PFSK-1 (cell line): ENCODE data around the gene RAB19.

Experiments
- FOXP2 ChIP-seq: optimal IDR thresholded peaks from 2 replicates; pipeline ENCODE3; 2011; ENCODE audit warnings: borderline replicate concordance, control low read depth, inconsistent platforms; ENCODE audit not compliant: insufficient read depth; ENCODE audit errors: extremely low read length, extremely low read depth
- POLR2AphosphoS5 ChIP-seq: IDR thresholded peaks from 2 replicates; pipeline ENCODE4 v1.6.1; 2012; ENCODE audit warnings: low read depth, mild to moderate bottlenecking, control low read depth, low read length, moderate library complexity
- SIN3A ChIP-seq: IDR thresholded peaks from 2 replicates; pipeline ENCODE4 v1.6.1; 2012; ENCODE audit warnings: mild to moderate bottlenecking, low read length, moderate library complexity, borderline replicate concordance; ENCODE audit not compliant: insufficient read depth
- TAF1 ChIP-seq: IDR thresholded peaks from 2 replicates; pipeline ENCODE4 v1.6.1; 2012; ENCODE audit warnings: low read length, control low read depth, borderline replicate concordance; ENCODE audit not compliant: insufficient read depth
- TF ChIP-seq, protein P1 (sequence below), 2 experiments: IDR thresholded peaks; 2 replicates each; pipeline versions ENCODE4 v1.6.1 to v1.8.0; 2011 to 2012; ENCODE audit warnings: low read depth in 2 of 2, low read length in 2 of 2, control low read depth in 1 of 2, inconsistent platforms in 1 of 2, mild to moderate bottlenecking in 1 of 2, moderate library complexity in 1 of 2; ENCODE audit not compliant: insufficient read depth in 1 of 2

GRCh38 chr7:140448781-140449480 is 45.1 kb downstream of the RAB19 start:
- TF ChIP-seq POLR2AphosphoS5: no peak
- no peak for TF ChIP-seq TAF1
- TF ChIP-seq, protein P1, sequence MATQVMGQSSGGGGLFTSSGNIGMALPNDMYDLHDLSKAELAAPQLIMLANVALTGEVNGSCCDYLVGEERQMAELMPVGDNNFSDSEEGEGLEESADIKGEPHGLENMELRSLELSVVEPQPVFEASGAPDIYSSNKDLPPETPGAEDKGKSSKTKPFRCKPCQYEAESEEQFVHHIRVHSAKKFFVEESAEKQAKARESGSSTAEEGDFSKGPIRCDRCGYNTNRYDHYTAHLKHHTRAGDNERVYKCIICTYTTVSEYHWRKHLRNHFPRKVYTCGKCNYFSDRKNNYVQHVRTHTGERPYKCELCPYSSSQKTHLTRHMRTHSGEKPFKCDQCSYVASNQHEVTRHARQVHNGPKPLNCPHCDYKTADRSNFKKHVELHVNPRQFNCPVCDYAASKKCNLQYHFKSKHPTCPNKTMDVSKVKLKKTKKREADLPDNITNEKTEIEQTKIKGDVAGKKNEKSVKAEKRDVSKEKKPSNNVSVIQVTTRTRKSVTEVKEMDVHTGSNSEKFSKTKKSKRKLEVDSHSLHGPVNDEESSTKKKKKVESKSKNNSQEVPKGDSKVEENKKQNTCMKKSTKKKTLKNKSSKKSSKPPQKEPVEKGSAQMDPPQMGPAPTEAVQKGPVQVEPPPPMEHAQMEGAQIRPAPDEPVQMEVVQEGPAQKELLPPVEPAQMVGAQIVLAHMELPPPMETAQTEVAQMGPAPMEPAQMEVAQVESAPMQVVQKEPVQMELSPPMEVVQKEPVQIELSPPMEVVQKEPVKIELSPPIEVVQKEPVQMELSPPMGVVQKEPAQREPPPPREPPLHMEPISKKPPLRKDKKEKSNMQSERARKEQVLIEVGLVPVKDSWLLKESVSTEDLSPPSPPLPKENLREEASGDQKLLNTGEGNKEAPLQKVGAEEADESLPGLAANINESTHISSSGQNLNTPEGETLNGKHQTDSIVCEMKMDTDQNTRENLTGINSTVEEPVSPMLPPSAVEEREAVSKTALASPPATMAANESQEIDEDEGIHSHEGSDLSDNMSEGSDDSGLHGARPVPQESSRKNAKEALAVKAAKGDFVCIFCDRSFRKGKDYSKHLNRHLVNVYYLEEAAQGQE (IDR thresholded peaks at IDR 0.05; ENCODE audit: insufficient read depth in 1 of 2, low read depth in 2 of 2, low read length in 2 of 2): no peak
- no peak for TF ChIP-seq SIN3A
- no peak for TF ChIP-seq FOXP2
